ENCODE results near the gene HYAL3.
"Not testable (repeated sequence)": the region's sequence is repeated elsewhere in the genome, so short reads cannot be mapped to it uniquely, and the experiment has no call there.

HYAL3 gene

DNA sequence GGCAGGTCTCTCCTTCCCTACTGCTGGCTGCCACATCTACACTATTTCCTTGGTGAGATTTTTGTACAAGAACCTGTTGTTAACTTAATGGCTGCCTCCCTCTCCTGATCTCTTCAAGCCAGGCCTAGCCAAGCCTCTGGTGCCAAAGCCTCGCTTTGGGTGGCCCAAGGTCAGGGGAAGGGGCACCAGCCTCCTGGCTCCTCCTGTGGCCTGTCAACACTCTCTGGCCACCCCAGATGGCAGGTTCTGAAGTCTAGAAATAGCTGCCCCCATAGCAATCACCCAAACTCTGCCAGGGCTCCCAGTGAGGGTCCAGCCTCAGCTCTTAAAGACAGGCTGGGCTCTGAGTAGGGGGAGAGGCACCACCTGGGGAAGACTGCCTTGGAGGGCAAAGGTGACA, 11.9 kb downstream of the HYAL3 start:
- no peaks in the 10 kb centered on the region for H3K9me3 ChIP-seq (ENCODE audit: control insufficient read depth in 2 of 2, low read length in 2 of 2)
- no peak overlapping the region for H3K4me3 ChIP-seq (ENCODE audit: low read length in 2 of 2)
- peaks cover 14% of the 10 kb centered on the region for H3K4me1 ChIP-seq (ENCODE audit: control insufficient read depth, insufficient read depth, low read length)
- peaks cover 28 to 30% of the 10 kb centered on the region in 2 donors for H3K36me3 ChIP-seq (ENCODE audit: control insufficient read depth in 2 of 2, insufficient read depth in 2 of 2, low read length in 2 of 2)
- H3K27me3 ChIP-seq (ENCODE audit: control insufficient read depth in 1 of 2, insufficient read depth in 2 of 2, low read length in 2 of 2), result no peaks in the 10 kb centered on the region
- no peak overlapping the region for H3K9ac ChIP-seq (ENCODE audit: low read length in 2 of 2)
- H3K27ac ChIP-seq (ENCODE audit: low read length), result no peak overlapping the region

- H3K4me1 ChIP-seq (ENCODE audit: control insufficient read depth, insufficient read depth, low read length), result peaks cover 12% of the 10 kb centered on the region
- H3K9me3 ChIP-seq (ENCODE audit: control insufficient read depth in 2 of 2, low read length in 2 of 2), result no peaks in the 10 kb centered on the region
- H3K27me3 ChIP-seq (ENCODE audit: control insufficient read depth in 1 of 2, insufficient read depth in 2 of 2, low read length in 2 of 2), result no peaks in the 10 kb centered on the region
- H3K4me3 ChIP-seq (ENCODE audit: low read length in 2 of 2), result no peak overlapping the region
- no peak overlapping the region for H3K9ac ChIP-seq (ENCODE audit: low read length in 2 of 2)
- peaks cover 28 to 30% of the 10 kb centered on the region in 2 donors for H3K36me3 ChIP-seq (ENCODE audit: control insufficient read depth in 2 of 2, insufficient read depth in 2 of 2, low read length in 2 of 2)
- no peak overlapping the region for H3K27ac ChIP-seq (ENCODE audit: low read length)
These were observed 12.6 kb downstream of the HYAL3 start for GRCh38 chr3:50286322-50287227.

DNA sequence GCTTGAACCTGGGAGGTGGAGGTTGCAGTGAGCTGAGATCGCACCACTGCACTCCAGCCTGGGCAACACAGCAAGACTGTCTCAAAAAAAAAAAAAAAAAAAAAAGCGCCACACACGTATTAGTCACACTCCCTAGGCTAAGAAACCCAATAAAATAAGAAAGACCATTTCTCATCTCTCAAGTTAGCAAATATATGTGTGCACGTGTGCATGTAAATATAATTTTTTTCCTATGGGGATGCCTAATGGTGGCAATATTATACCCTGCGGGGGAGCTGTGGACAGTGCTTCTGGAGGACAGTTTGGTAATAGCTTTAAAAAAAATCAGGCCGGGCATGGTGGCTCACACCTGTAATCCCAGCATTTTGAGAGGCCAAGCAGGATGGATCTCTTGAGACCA, 15.1 kb downstream of the HYAL3 start:
- not testable (repeated sequence) for H3K9ac ChIP-seq (ENCODE audit: low read length in 2 of 2); H3K27me3 ChIP-seq (ENCODE audit: control insufficient read depth in 1 of 2, insufficient read depth in 2 of 2, low read length in 2 of 2); H3K4me1 ChIP-seq (ENCODE audit: control insufficient read depth, insufficient read depth, low read length); H3K9me3 ChIP-seq (ENCODE audit: control insufficient read depth in 2 of 2, low read length in 2 of 2); H3K27ac ChIP-seq (ENCODE audit: low read length); H3K4me3 ChIP-seq (ENCODE audit: low read length in 2 of 2)
- H3K36me3 ChIP-seq (ENCODE audit: control insufficient read depth in 2 of 2, insufficient read depth in 2 of 2, low read length in 2 of 2), result peaks cover 17% of the 10 kb centered on the region in 2 donors

GRCh38 chr3:50279255-50280016, 19.8 kb downstream of the HYAL3 start:
- peak overlapping the region; percentile 3 to 21 for H3K9ac ChIP-seq (ENCODE audit: low read length in 2 of 2)
- no peak overlapping the region for H3K27ac ChIP-seq (ENCODE audit: low read length)

GRCh38 chr3:50278880-50279224, 20.4 kb downstream of the HYAL3 start, which contains the start of gene LSMEM2:
LSMEM2 (plus strand) TSS chr3:50279087; CDS start chr3:50279114, 27 bp downstream.
- no peak within 1 kb of the TSS for H3K4me3 ChIP-seq (ENCODE audit: low read length in 2 of 2)
- H3K36me3 ChIP-seq (ENCODE audit: control insufficient read depth in 2 of 2, insufficient read depth in 2 of 2, low read length in 2 of 2), result no peaks in the 10 kb centered on the region
- H3K9me3 ChIP-seq (ENCODE audit: control insufficient read depth in 2 of 2, low read length in 2 of 2), result no peaks in the 10 kb centered on the region
- peak within 1 kb of the TSS; percentile 3 to 36 for H3K9ac ChIP-seq (ENCODE audit: low read length in 2 of 2)
- H3K4me1 ChIP-seq (ENCODE audit: control insufficient read depth, insufficient read depth, low read length), result peaks cover 24% of the 10 kb centered on the region
- H3K27me3 ChIP-seq (ENCODE audit: control insufficient read depth in 1 of 2, insufficient read depth in 2 of 2, low read length in 2 of 2), result peaks cover 5 to 12% of the 10 kb centered on the region in 2 donors
- H3K27ac ChIP-seq (ENCODE audit: low read length), result no peak within 1 kb of the TSS

More at GRCh38 chr3:50279255-50280016, 19.8 kb downstream of the HYAL3 start:
- Histone ChIP-seq H3K4me1 (ENCODE audit: control insufficient read depth, insufficient read depth, low read length) (peaks cover 22% of the 10 kb centered on the region), H3K36me3 (ENCODE audit: control insufficient read depth in 2 of 2, insufficient read depth in 2 of 2, low read length in 2 of 2) (no peaks in the 10 kb centered on the region), H3K9me3 (ENCODE audit: control insufficient read depth in 2 of 2, low read length in 2 of 2) (no peaks in the 10 kb centered on the region), H3K4me3 (ENCODE audit: low read length in 2 of 2) (no peak overlapping the region), H3K27me3 (ENCODE audit: control insufficient read depth in 1 of 2, insufficient read depth in 2 of 2, low read length in 2 of 2) (peaks cover 5 to 8% of the 10 kb centered on the region in 2 donors)

GRCh38 chr3:50278123-50278879, 20.9 kb downstream of the HYAL3 start:
- peak overlapping the region in 1 of 2 donors; percentile 36 for H3K9ac ChIP-seq (ENCODE audit: low read length in 2 of 2)
- H3K9me3 ChIP-seq (ENCODE audit: control insufficient read depth in 2 of 2, low read length in 2 of 2), result no peaks in the 10 kb centered on the region
- peaks cover 5 to 17% of the 10 kb centered on the region in 2 donors for H3K27me3 ChIP-seq (ENCODE audit: control insufficient read depth in 1 of 2, insufficient read depth in 2 of 2, low read length in 2 of 2)
- H3K36me3 ChIP-seq (ENCODE audit: control insufficient read depth in 2 of 2, insufficient read depth in 2 of 2, low read length in 2 of 2), result no peaks in the 10 kb centered on the region
- no peak overlapping the region for H3K4me3 ChIP-seq (ENCODE audit: low read length in 2 of 2)
- H3K4me1 ChIP-seq (ENCODE audit: control insufficient read depth, insufficient read depth, low read length), result peaks cover 27% of the 10 kb centered on the region
- no peak overlapping the region for H3K27ac ChIP-seq (ENCODE audit: low read length)

DNA sequence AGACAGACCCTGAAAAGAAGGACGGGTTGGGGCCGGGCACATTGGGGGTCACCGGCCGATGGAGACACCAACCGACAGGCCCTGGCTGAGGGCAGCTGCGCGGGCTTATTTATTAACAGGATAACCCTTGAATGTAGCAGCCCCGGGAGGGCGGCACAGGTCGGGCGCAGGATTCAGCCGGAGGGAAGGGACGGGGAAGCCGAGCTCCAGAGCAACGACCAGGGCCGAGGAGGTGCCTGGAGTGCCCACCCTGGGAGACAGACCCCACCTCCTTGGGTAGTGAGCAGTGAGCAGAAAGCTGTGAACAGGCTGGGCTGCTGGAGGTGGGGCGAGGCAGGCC, 22.5 kb downstream of the HYAL3 start:
- Histone ChIP-seq H3K27ac (ENCODE audit: low read length) (no peak overlapping the region), H3K27me3 (ENCODE audit: control insufficient read depth in 1 of 2, insufficient read depth in 2 of 2, low read length in 2 of 2) (peaks cover 5 to 20% of the 10 kb centered on the region in 2 donors), H3K9me3 (ENCODE audit: control insufficient read depth in 2 of 2, low read length in 2 of 2) (no peaks in the 10 kb centered on the region), H3K4me3 (ENCODE audit: low read length in 2 of 2) (no peak overlapping the region), H3K9ac (ENCODE audit: low read length in 2 of 2) (no peak overlapping the region), H3K36me3 (ENCODE audit: control insufficient read depth in 2 of 2, insufficient read depth in 2 of 2, low read length in 2 of 2) (no peaks in the 10 kb centered on the region), H3K4me1 (ENCODE audit: control insufficient read depth, insufficient read depth, low read length) (peaks cover 32% of the 10 kb centered on the region)

DNA sequence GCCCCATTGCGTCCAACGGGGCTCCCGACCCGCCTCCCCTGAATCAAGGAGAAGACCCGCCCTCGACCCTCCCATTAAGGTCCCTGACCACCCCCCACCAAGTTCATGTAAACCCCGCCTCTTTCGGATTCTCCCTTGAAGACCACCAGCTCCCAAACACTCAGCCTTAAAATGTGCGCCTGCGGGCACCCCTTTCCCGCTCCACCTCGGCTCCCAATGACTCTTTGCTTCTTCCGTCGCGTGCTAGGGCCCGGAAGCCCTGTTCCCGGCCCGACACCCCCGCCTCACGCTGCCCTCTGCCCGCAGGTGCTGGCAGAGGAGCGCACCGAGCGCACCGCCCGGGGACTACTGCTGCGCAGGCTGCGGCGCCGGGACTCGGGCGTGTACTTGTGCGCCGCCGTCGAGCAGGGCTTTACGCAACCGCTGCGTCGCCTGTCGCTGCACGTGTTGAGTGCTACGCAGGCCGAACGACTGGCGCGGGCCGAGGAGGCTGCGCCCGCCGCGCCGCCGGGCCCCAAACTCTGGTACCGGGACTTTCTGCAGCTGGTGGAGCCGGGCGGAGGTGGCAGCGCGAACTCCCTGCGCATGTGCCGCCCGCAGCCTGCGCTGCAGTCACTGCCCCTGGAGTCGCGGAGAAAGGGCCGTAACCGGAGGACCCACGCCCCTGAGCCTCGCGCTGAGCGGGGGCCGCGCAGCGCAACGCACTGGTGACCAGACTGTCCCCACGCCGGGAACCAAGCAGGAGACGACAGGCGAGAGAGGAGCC, 23.0 kb downstream of the HYAL3 start:
- H3K27me3 ChIP-seq (ENCODE audit: control insufficient read depth in 1 of 2, insufficient read depth in 2 of 2, low read length in 2 of 2), result peaks cover 5 to 20% of the 10 kb centered on the region in 2 donors
- peaks cover 32% of the 10 kb centered on the region for H3K4me1 ChIP-seq (ENCODE audit: control insufficient read depth, insufficient read depth, low read length)
- no peaks in the 10 kb centered on the region for H3K36me3 ChIP-seq (ENCODE audit: control insufficient read depth in 2 of 2, insufficient read depth in 2 of 2, low read length in 2 of 2)
- no peaks in the 10 kb centered on the region for H3K9me3 ChIP-seq (ENCODE audit: control insufficient read depth in 2 of 2, low read length in 2 of 2)
- H3K9ac ChIP-seq (ENCODE audit: low read length in 2 of 2), result no peak overlapping the region
- no peak overlapping the region for H3K27ac ChIP-seq (ENCODE audit: low read length)
- H3K4me3 ChIP-seq (ENCODE audit: low read length in 2 of 2), result no peak overlapping the region

- peaks cover 5 to 20% of the 10 kb centered on the region in 2 donors for H3K27me3 ChIP-seq (ENCODE audit: control insufficient read depth in 1 of 2, insufficient read depth in 2 of 2, low read length in 2 of 2)
- H3K9ac ChIP-seq (ENCODE audit: low read length in 2 of 2), result no peak overlapping the region
- H3K27ac ChIP-seq (ENCODE audit: low read length), result no peak overlapping the region
- peaks cover 35% of the 10 kb centered on the region for H3K4me1 ChIP-seq (ENCODE audit: control insufficient read depth, insufficient read depth, low read length)
- H3K4me3 ChIP-seq (ENCODE audit: low read length in 2 of 2), result no peak overlapping the region
- no peaks in the 10 kb centered on the region for H3K36me3 ChIP-seq (ENCODE audit: control insufficient read depth in 2 of 2, insufficient read depth in 2 of 2, low read length in 2 of 2)
- H3K9me3 ChIP-seq (ENCODE audit: control insufficient read depth in 2 of 2, low read length in 2 of 2), result no peaks in the 10 kb centered on the region
These were observed 23.8 kb downstream of the HYAL3 start for GRCh38 chr3:50275141-50275995.
